Non-pigmented ciliary epithelial cell (primary cell): ENCODE measurements around the gene TBX3.
"Not testable (repeated sequence)": the region's sequence is repeated elsewhere in the genome, so short reads cannot be mapped to it uniquely, and the experiment has no call there.

Experiments
- DNase-seq: peaks from one replicate; pipeline ENCODE4 v3.0.0-alpha.2; 2010; ENCODE audit warnings: low read depth

Gene TBX3

DNA sequence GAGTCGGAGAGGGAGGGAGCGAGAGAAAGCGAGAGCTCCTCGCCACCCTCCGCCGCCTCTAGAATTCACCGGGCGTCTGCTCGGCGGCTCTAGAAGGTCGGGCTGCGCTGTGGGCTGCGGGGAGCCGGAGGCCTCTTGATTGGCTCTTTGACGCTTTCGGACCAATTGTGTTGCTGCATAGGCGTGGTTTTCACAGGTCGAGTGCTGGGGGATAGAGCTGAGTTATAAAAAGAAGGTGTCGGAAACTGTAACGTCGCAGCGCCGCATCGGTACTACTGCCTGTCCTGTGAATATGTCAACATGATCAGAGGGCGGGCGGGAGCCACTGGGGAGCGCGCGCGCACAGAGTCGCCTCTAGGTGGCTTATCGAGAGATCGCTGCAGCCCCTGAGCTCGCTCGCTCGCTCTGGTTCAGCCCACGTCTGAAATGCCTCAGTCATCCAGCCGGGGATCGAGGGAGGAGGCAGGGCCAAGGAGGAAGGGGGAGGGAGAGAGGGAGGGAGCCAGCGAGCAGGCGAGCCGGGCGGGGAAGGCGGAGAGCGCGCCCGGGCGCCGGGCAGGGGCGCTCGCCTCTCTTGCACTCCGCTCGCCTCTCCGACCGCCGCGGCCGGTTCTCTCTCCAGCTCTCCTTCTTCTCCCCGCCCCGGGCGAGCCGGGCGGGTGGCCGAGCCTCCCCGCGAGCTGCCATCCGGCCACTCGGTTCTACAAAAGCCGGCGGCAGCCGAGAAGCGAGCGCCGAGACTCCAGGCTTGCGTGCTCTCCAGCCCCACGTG lies at the start of gene TBX3:
Gene TBX3 (minus strand): TSS at position 78 of the 772 bp plus-strand sequence. CDS start 975 bp downstream, outside the sequence.
- DNase-seq: peak; percentile 97

- no peak for DNase-seq
Measured at GRCh38 chr12:114732426-114733030, 48.6 kb upstream of the TBX3 start.

- DNase-seq: peak; percentile 56
Measured at GRCh38 chr12:114729731-114730130, 45.8 kb upstream of the TBX3 start.

- DNase-seq: no peak
Measured at GRCh38 chr12:114726092-114726710, 42.2 kb upstream of the TBX3 start.

DNA sequence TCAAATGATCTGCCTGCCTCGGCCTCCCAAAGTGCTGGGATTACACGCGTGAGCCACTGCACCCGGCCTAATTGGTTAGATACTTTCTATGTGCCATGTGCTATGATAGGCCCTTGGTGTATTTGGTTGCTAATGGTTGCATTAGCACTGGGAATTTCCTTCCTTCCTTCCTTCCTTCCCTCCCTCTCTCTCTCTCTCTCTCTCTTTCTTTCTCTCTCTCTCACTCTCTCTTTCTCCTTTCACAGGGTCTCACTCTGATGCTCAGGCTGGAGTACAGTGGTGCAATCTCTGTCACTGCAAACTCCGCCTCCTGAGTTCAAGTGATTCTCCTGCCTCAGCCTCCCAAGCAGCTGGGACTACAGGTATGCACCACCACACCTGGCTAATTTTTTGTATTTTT lies 38.2 kb upstream of the TBX3 start:
- DNase-seq: not testable (repeated sequence)

DNA sequence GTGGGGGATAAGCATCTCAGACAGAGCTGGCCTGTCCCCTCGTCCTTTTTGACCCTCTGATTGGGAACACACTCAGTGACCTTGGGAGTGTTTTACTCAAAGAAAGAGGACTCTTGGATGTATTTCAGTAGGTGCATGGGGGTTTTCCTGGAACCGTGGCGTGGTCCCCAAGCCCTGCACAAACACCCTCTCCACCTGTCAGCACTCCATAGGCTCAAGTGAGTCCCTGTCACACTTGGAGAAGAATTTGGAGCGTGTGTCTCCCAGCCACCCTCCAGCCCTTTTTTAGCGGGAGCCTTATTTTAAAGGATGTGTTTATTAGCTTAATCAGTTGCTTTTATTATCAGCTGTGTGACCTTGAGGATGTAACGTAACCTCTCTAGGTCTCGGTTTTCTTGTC lies 37.3 kb upstream of the TBX3 start:
- no peak for DNase-seq

DNA sequence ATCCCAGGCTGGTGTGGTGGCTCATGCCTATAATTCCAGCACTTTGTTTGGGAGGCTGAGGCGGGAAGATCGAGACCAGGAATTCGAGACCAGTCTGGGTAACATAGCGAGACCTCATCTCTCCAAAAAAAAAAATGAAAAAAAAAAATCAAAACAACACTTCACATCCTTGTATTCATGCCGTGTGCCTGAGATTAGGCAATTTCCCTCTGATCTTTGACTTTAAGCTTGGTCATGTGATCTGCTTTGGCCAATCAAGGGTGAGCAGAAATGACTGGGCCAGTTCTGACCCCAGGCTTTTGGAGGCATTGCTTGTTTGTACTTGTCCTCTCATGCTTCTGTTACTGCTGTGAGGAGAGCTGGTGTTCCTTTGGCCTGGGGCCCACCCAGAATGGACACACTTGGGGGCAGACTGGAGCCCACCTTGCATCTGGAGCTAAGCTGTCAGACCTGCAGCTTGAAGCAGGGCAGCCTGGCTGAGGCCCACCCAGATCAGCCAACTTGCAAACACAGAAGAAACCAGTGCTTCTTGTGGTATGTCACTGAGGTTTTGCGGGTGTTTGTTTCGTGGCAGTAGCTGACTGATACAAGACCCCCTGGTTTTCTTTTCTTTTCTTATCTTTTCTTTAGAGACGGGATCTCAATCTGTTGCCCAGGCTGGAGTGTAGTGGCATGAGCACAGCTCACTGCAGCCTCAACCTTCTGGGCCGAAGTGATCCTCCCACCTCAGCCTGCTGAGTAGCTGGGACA lies 29.7 kb upstream of the TBX3 start:
- no peak for DNase-seq

GRCh38 chr12:114711689-114712152 lies 27.7 kb upstream of the TBX3 start:
- DNase-seq: no peak

DNA sequence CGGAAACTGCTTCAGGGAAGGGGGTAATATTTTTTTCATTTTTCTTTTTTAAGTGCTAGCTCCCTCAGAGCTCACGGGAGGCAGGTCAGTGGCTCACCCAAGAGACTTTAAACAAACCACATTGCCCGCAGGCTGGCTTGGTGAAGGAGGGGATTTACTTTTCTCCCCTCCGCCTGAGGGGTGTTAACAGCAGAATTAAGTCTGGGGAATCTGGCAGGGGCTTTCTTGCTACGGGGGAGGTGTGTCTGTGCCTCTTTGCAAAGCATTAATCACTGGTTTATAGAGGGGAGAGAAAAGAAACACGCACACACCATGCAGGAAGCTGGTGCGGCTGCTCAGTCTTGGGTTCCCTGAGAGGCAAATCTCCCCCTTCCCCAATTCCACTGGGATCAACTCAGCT lies 26.2 kb upstream of the TBX3 start:
- DNase-seq: no peak

DNA sequence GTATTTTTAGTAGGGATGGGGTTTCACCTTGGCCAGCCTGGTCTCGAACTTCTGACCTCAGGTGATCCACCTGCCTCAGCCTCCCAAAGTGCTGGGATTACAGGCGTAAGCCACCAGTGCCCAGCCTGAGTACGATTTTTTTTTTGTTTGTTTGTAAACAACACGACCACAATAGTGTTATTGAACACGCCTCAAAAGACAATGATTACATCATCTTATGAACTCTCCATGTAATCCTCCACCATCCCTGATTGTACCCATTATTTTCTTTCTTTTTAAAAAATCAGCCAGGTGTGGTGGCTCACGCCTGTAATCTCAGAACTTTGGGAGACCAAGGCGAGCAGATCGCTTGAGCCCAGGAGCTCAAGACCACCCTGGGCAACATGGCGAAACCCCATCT lies 25.1 kb upstream of the TBX3 start:
- no peak for DNase-seq

DNA sequence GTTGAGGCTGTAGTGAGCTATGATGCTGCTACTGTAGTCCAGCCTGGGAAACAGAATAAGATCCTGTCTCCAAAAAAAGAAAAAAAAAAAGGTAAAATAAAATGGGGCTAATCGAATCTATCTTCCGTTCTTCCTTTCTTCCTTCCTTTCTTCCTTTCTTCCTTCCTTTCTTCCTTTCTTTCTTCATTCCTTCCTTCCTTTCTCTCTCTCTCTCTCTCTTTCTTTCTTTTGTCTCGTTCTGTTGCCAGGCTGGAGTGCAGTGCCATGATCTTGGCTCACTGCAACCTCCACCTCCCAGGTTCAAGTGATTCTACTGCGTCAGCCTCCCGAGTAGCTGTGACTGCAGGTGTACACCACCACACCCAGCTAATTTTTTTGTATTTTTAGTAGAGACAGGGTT lies 24.6 kb upstream of the TBX3 start:
- DNase-seq: not testable (repeated sequence)

GRCh38 chr12:114704096-114704495 lies 20.1 kb upstream of the TBX3 start:
- DNase-seq: no peak

DNA sequence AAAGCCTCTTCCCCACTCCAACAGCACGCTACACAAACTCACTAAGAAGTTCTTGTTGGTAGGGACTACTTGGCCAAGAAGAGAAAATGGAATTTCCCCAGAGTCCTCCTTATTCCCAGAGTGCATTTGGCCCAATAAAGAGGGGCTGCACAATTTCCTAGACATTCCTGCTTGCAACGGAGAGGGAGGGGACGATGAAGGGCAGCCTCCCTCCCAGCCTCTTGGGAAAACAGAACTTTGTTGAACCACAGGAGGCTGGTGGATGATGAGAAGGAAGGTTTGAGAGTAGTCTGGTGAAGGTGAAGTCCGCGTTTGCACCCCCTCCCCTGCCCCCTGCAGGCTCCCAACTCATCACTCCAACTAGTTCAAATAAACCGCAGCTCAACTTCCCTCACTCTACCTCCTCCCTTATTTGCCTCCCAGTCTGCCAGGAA lies 19.1 kb upstream of the TBX3 start:
- no peak for DNase-seq

DNA sequence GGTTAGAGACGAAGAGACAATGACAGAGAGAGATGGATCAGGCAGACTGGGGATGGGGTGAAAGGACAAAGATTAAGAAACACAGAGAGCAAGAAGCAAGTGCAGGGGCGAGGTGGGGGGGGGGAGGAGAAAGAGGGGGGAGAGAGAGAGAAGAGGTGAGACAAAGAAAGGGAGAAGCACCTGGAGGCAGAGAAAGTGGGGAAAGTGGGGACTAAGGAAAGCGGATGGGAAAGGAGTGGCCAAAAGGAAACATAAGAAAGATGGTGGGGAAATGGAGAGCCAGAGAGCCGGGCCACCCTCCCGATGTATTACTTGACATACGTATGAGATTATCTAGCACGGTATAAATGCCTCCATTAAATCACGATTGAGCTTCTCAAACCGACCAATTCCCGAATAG lies 18.5 kb upstream of the TBX3 start:
- no peak for DNase-seq

GRCh38 chr12:114701553-114701952 lies 17.6 kb upstream of the TBX3 start:
- DNase-seq: no peak

- DNase-seq: no peak
Measured at GRCh38 chr12:114701104-114701414, 17.1 kb upstream of the TBX3 start.

- no peak for DNase-seq
Measured at GRCh38 chr12:114700392-114701103, 16.6 kb upstream of the TBX3 start.

GRCh38 chr12:114698566-114699163 lies 14.7 kb upstream of the TBX3 start:
- DNase-seq: no peak

DNA sequence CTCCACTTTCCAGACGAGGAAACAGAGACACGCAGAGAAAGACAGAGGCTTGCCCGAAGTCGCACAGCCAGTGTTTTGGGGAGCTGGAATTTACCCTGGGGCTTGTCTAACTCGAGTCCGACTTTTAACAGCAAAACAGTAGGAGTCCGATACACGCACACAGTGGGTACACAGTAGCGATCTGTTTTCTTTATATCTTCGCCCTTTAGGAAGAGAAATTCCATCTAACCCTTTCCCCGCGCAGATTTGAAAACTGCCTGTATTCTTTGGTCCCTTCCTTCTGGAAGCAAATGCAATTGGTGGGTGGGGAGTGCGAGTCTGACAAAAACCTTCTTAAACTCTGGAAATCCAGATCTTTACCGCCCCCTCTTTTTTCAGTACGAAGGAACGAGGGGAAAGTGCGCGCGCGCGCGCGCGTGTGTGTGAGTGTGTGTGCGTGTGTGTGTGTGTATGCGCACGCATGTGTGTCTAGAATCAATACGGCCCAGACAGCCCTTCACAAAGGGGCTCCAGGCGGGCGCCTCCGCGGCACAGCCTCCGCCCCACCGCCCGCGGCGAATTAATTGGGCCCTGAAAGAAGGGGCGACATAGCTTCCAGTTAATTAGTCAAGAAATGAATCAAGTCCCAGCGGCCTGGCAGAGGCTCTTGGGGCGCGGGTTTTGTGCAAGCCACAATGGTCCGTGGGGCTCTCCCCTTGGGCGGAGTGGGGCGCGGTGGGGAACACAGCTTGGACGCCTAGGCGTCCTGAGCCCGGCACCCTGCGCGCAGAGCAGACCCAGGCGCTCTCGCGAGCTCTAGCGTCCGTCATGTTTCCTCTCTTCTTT lies 14.0 kb upstream of the TBX3 start:
- no peak for DNase-seq

DNA sequence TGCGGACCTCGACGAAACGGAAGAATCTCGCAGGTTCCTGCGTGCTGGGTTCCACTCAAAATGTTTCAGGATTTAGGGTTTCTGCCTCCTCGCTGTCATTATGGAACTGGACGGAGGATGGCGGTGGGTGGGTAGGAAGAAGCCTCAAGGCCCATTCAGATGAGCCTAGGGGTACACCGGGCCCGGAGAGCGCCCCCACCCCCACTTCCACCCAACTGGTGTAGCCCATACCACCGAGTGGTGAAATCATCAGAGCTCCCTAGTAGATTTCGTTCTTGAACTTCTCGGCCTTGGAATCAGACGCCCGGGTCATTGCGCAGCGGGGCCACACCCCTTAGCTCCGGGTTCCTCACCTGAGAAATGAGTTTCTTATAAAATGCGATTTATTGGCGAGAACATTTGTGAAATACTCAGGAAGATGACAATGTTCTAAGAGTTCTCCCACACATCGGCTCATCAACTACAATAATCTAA lies 13.3 kb upstream of the TBX3 start:
- no peak for DNase-seq
